WTC11 (cell line): ENCODE measurements around the gene ELP2. TPM values are rescaled to one million over a fixed set of nuclear protein-coding genes. Genes with fewer than 3 reads are reported as not detected.
"Not testable (repeated sequence)": the region's sequence is repeated elsewhere in the genome, so short reads cannot be mapped to it uniquely, and the experiment has no call there.

ENCODE experiments used
- ATAC-seq: fragments of 200-7000 bp; cut with Tn5 transposase; 2 replicates; pipeline ENCODE4 v1.10.0; 2021; ENCODE audit warnings: mild to moderate bottlenecking, moderate library complexity
- CTCF ChIA-PET: fragments of 300-600 bp; sonication (Branson Sonifier 250); formaldehyde crosslinking; loops from one replicate; lab custom pipeline; 2021; ENCODE audit warnings: antibody characterized with exemption; lab: Charles Lee
- POLR2A ChIA-PET: fragments of 350-600 bp; sonication (Branson Sonifier 250); formaldehyde crosslinking; loops from one replicate; lab custom pipeline; 2021; ENCODE audit warnings: antibody characterized with exemption; lab: Charles Lee
- DNase-seq: peaks from one replicate; pipeline ENCODE4 v3.0.0; 2021; ENCODE audit warnings: low spot score
- H3K27ac Mint-ChIP-seq: 2 replicates; pipeline ENCODE4 v1.8.0; 2021; ENCODE audit warnings: mixed read lengths
- H3K27me3 Mint-ChIP-seq: 2 replicates; pipeline ENCODE4 v1.8.0; 2021; ENCODE audit warnings: low read depth, mild to moderate bottlenecking, moderate library complexity, mixed read lengths
- H3K36me3 Mint-ChIP-seq: 2 replicates; pipeline ENCODE4 v1.8.0; 2021; ENCODE audit warnings: mixed read lengths
- H3K4me1 Mint-ChIP-seq: 2 replicates; pipeline ENCODE4 v1.8.0; 2022; ENCODE audit warnings: mixed read lengths
- H3K4me3 Mint-ChIP-seq: 2 replicates; pipeline ENCODE4 v1.8.0; 2021; ENCODE audit warnings: mild to moderate bottlenecking, moderate library complexity, mixed read lengths
- H3K9me3 Mint-ChIP-seq: 2 replicates; pipeline ENCODE4 v1.8.0; 2021; ENCODE audit warnings: mixed read lengths
- MYBL2 ChIP-seq: sonication (generic); formaldehyde crosslinking; IDR thresholded peaks from 2 replicates; pipeline ENCODE4 v1.8.1; 2023; ENCODE audit warnings: mild to moderate bottlenecking, moderate library complexity, missing genetic modification reagents
- NFE2L1 ChIP-seq: sonication (generic); formaldehyde crosslinking; IDR thresholded peaks from 2 replicates; pipeline ENCODE4 v1.8.1; 2023; ENCODE audit warnings: missing genetic modification reagents
- NR3C1 ChIP-seq: sonication (generic); formaldehyde crosslinking; conservative IDR thresholded peaks from 2 replicates; pipeline ENCODE4 v1.8.1; 2023; ENCODE audit warnings: low read depth, mild to moderate bottlenecking, missing genetic modification reagents
- RELA ChIP-seq: sonication (generic); formaldehyde crosslinking; IDR thresholded peaks from 2 replicates; pipeline ENCODE4 v1.8.1; 2022; ENCODE audit warnings: missing genetic modification reagents, mild to moderate bottlenecking, borderline replicate concordance
- SP1 ChIP-seq: sonication (generic); formaldehyde crosslinking; conservative IDR thresholded peaks from 2 replicates; pipeline ENCODE4 v1.8.1; 2022; ENCODE audit warnings: missing genetic modification reagents
- TEAD4 ChIP-seq: sonication (generic); formaldehyde crosslinking; IDR thresholded peaks from 2 replicates; pipeline ENCODE4 v1.8.0; 2022; ENCODE audit warnings: mild to moderate bottlenecking, missing genetic modification reagents
- ZNF219 ChIP-seq: sonication (generic); formaldehyde crosslinking; IDR thresholded peaks from 2 replicates; pipeline ENCODE4 v1.8.0; 2023; ENCODE audit warnings: missing genetic modification reagents, mild to moderate bottlenecking, borderline replicate concordance
- ZNF263 ChIP-seq: sonication (generic); formaldehyde crosslinking; IDR thresholded peaks from 2 replicates; pipeline ENCODE4 v1.8.1; 2022; ENCODE audit warnings: low read depth, mild to moderate bottlenecking, moderate library complexity, missing genetic modification reagents
- ZNF671 ChIP-seq: fragments of 250-450 bp; sonication (Bioruptor Pico); IDR thresholded peaks from 2 replicates; pipeline ENCODE4 v1.8.0; 2021; ENCODE audit warnings: mild to moderate bottlenecking
- total RNA-seq: library from RNA; stranded (reverse); gene quantifications from 3 replicates; pipeline ENCODE4 v1.2.3, GENCODE V29; 2021
- TF ChIP-seq, protein P1 (sequence below): fragments of 200-600 bp; IDR thresholded peaks from 2 replicates; pipeline ENCODE4 v1.8.0; 2022; ENCODE audit warnings: antibody characterized with exemption
- TF ChIP-seq, protein P2 (sequence below): sonication (generic); formaldehyde crosslinking; IDR thresholded peaks from 2 replicates; pipeline ENCODE4 v1.8.1; 2022; ENCODE audit warnings: mild to moderate bottlenecking, missing genetic modification reagents, moderate library complexity, borderline replicate concordance
- TF ChIP-seq, protein P3 (sequence below): fragments of 250-450 bp; sonication (Bioruptor Pico); IDR thresholded peaks from 2 replicates; pipeline ENCODE4 v1.9.0; 2021; ENCODE audit warnings: mild to moderate bottlenecking
- TF ChIP-seq, protein P4 (sequence below): sonication (generic); formaldehyde crosslinking; IDR thresholded peaks from 2 replicates; pipeline ENCODE4 v1.8.0; 2022; ENCODE audit warnings: mild to moderate bottlenecking, missing genetic modification reagents
- TF ChIP-seq, protein P5 (sequence below): sonication (generic); formaldehyde crosslinking; IDR thresholded peaks from 2 replicates; pipeline ENCODE4 v1.8.0; 2022; ENCODE audit warnings: mild to moderate bottlenecking, missing genetic modification reagents
- TF ChIP-seq, protein P6 (sequence below): sonication (generic); formaldehyde crosslinking; IDR thresholded peaks from 2 replicates; pipeline ENCODE4 v1.8.1; 2023; ENCODE audit warnings: mild to moderate bottlenecking, missing genetic modification reagents
- TF ChIP-seq, protein P7 (sequence below): sonication (generic); formaldehyde crosslinking; IDR thresholded peaks from 2 replicates; pipeline ENCODE4 v1.8.0; 2023; ENCODE audit warnings: missing genetic modification reagents
- TF ChIP-seq, protein P8 (sequence below): sonication (generic); formaldehyde crosslinking; IDR thresholded peaks from 2 replicates; pipeline ENCODE4 v1.8.1; 2022; ENCODE audit warnings: missing genetic modification reagents, borderline replicate concordance

Gene ELP2
- total RNA-seq, 1 experiment from 2014 or later, result 141 TPM

DNA sequence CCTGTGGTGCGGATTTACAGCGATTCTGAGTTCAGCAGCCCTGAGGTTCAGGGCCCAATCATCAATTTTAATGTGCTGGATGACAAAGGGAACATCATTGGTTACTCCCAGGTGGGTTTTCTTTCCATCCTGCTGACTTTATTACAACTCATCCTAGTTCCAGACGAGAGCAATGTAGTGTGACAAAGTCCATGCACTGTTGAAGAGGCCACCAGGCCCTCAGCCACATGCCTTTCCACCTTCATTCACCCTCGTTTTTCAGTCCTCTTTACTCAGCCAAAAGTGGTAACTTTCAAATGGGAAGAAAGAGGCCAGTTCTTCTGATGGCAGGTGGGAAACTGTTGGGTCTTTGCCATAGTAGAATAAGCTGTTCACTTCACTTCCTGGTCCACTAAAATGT is 75.5 kb downstream of the ELP2 start (continued):
- TF ChIP-seq, protein P1, sequence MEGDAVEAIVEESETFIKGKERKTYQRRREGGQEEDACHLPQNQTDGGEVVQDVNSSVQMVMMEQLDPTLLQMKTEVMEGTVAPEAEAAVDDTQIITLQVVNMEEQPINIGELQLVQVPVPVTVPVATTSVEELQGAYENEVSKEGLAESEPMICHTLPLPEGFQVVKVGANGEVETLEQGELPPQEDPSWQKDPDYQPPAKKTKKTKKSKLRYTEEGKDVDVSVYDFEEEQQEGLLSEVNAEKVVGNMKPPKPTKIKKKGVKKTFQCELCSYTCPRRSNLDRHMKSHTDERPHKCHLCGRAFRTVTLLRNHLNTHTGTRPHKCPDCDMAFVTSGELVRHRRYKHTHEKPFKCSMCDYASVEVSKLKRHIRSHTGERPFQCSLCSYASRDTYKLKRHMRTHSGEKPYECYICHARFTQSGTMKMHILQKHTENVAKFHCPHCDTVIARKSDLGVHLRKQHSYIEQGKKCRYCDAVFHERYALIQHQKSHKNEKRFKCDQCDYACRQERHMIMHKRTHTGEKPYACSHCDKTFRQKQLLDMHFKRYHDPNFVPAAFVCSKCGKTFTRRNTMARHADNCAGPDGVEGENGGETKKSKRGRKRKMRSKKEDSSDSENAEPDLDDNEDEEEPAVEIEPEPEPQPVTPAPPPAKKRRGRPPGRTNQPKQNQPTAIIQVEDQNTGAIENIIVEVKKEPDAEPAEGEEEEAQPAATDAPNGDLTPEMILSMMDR, result no peak
- no peak for TF ChIP-seq ZNF671 (CRISPR knock-in tag)
- TF ChIP-seq, protein P2, sequence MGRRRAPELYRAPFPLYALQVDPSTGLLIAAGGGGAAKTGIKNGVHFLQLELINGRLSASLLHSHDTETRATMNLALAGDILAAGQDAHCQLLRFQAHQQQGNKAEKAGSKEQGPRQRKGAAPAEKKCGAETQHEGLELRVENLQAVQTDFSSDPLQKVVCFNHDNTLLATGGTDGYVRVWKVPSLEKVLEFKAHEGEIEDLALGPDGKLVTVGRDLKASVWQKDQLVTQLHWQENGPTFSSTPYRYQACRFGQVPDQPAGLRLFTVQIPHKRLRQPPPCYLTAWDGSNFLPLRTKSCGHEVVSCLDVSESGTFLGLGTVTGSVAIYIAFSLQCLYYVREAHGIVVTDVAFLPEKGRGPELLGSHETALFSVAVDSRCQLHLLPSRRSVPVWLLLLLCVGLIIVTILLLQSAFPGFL (CRISPR knock-in tag), result no peak

DNA sequence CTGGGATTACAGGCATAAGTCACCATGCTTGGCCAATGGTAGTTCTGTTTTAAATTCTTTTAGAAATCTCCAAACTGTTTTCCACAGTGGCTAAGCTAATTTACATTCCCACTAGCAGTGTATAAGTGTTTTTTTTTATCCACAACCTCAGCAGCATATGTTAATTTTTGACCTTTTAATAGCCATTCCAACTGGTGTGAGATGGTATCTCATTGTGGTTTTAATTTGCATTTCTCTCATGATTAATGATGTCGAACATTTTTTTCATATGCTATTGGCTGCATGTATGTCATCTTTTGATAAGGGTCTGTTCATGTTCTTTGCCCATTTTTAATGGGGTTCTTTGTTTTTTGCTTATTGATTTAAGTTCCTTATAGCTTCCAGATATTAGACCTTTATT is 77.6 kb downstream of the ELP2 start:
- POLR2A ChIA-PET, result no interaction called here
- no peak overlapping the region for H3K27ac Mint-ChIP-seq
- H3K4me1 Mint-ChIP-seq, result no peaks in the 10 kb centered on the region
- no peak for ATAC-seq
- CTCF ChIA-PET, result no interaction called here
- no peak overlapping the region for H3K4me3 Mint-ChIP-seq
- no peak for DNase-seq
- no peaks in the 10 kb centered on the region; the same call in 1 of the 2 replicates for H3K27me3 Mint-ChIP-seq
- peaks cover 13% of the 10 kb centered on the region for H3K36me3 Mint-ChIP-seq
- peaks cover 13% of the 10 kb centered on the region for H3K9me3 Mint-ChIP-seq
- TF ChIP-seq ZNF219, result no peak
- TF ChIP-seq, protein P3, sequence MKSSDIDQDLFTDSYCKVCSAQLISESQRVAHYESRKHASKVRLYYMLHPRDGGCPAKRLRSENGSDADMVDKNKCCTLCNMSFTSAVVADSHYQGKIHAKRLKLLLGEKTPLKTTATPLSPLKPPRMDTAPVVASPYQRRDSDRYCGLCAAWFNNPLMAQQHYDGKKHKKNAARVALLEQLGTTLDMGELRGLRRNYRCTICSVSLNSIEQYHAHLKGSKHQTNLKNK, result no peak
- TF ChIP-seq, protein P4, sequence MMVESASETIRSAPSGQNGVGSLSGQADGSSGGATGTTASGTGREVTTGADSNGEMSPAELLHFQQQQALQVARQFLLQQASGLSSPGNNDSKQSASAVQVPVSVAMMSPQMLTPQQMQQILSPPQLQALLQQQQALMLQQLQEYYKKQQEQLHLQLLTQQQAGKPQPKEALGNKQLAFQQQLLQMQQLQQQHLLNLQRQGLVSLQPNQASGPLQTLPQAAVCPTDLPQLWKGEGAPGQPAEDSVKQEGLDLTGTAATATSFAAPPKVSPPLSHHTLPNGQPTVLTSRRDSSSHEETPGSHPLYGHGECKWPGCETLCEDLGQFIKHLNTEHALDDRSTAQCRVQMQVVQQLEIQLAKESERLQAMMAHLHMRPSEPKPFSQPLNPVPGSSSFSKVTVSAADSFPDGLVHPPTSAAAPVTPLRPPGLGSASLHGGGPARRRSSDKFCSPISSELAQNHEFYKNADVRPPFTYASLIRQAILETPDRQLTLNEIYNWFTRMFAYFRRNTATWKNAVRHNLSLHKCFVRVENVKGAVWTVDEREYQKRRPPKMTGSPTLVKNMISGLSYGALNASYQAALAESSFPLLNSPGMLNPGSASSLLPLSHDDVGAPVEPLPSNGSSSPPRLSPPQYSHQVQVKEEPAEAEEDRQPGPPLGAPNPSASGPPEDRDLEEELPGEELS (CRISPR knock-in tag), result no peak
- TF ChIP-seq, protein P5, sequence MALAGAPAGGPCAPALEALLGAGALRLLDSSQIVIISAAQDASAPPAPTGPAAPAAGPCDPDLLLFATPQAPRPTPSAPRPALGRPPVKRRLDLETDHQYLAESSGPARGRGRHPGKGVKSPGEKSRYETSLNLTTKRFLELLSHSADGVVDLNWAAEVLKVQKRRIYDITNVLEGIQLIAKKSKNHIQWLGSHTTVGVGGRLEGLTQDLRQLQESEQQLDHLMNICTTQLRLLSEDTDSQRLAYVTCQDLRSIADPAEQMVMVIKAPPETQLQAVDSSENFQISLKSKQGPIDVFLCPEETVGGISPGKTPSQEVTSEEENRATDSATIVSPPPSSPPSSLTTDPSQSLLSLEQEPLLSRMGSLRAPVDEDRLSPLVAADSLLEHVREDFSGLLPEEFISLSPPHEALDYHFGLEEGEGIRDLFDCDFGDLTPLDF (CRISPR knock-in tag), result no peak
- TF ChIP-seq RELA (CRISPR knock-in tag), result no peak

DNA sequence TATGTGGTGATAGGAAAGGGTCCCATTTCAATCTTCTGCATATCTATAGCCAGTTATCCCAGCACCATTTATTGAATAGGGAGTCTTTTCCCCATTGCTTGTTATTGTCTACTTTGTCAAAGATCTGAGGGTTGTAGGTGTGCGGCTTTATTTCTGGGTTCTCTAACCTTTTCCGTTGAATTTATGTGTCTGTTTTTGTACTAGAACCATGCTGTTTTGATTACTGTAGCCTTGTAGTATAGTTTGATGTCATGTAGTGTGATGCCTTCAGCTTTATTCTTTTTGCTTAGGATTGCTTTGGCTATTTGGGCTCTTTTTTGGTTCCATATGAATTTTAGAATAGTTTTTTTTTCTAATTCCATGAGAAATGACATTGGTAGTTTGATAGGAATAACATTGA is 78.3 kb downstream of the ELP2 start:
- CTCF ChIA-PET, DNase-seq, H3K4me3 Mint-ChIP-seq, ATAC-seq, H3K4me1 Mint-ChIP-seq, H3K27me3 Mint-ChIP-seq, POLR2A ChIA-PET, H3K27ac Mint-ChIP-seq: not testable (repeated sequence)
- H3K9me3 Mint-ChIP-seq, result peaks cover 13% of the 10 kb centered on the region
- H3K36me3 Mint-ChIP-seq, result peaks cover 13% of the 10 kb centered on the region

DNA sequence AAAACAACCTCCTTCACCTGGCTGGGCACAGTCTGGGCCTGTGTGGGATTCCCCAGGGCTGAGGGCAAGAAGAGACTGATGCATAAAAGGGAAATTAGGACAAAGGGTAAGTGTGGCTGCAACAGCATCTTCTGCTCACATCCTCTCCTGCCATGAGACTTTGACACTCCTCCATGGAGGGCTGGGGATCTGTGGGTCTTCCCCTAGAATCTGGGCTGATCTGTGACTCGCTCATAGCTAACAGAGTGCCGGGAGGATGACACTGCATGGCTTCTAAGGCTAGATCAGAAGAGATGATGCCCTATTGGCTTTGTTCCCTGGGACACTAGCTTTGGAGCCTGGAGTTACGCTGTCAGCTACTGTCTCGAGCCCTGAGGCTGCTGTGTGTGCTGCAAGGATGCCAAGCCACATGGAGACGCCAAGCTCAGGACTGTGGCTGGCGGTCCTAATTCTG is 81.9 kb downstream of the ELP2 start:
- ChIA-PET POLR2A (interaction anchor here (0.6 kb wide), 1 partner anchor 9 kb away, joined by 3 read pairs; no protein-coding TSS in a partner anchor), CTCF (interaction anchor here (1.1 kb wide), 1 partner anchor 73 kb away, joined by 3 read pairs; no protein-coding TSS in a partner anchor)
- Mint-ChIP-seq H3K27ac (no peak overlapping the region), H3K9me3 (peaks cover 13% of the 10 kb centered on the region), H3K27me3 (no peaks in the 10 kb centered on the region), H3K4me3 (no peak overlapping the region), H3K4me1 (no peaks in the 10 kb centered on the region; the same call in 1 of the 2 replicates), H3K36me3 (peaks cover 9% of the 10 kb centered on the region)
- TF ChIP-seq, protein P6, sequence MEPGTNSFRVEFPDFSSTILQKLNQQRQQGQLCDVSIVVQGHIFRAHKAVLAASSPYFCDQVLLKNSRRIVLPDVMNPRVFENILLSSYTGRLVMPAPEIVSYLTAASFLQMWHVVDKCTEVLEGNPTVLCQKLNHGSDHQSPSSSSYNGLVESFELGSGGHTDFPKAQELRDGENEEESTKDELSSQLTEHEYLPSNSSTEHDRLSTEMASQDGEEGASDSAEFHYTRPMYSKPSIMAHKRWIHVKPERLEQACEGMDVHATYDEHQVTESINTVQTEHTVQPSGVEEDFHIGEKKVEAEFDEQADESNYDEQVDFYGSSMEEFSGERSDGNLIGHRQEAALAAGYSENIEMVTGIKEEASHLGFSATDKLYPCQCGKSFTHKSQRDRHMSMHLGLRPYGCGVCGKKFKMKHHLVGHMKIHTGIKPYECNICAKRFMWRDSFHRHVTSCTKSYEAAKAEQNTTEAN (CRISPR knock-in tag), result no peak
- no peak for TF ChIP-seq TEAD4 (CRISPR knock-in tag)
- TF ChIP-seq NR3C1 (CRISPR knock-in tag), result no peak
- TF ChIP-seq, protein P7, sequence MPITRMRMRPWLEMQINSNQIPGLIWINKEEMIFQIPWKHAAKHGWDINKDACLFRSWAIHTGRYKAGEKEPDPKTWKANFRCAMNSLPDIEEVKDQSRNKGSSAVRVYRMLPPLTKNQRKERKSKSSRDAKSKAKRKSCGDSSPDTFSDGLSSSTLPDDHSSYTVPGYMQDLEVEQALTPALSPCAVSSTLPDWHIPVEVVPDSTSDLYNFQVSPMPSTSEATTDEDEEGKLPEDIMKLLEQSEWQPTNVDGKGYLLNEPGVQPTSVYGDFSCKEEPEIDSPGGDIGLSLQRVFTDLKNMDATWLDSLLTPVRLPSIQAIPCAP (CRISPR knock-in tag), result no peak
- TF ChIP-seq MYBL2 (CRISPR knock-in tag), result no peak
- no peak for TF ChIP-seq ZNF263 (CRISPR knock-in tag)
- TF ChIP-seq NFE2L1, result no peak
- TF ChIP-seq SP1 (CRISPR knock-in tag), result no peak
- TF ChIP-seq, protein P8, sequence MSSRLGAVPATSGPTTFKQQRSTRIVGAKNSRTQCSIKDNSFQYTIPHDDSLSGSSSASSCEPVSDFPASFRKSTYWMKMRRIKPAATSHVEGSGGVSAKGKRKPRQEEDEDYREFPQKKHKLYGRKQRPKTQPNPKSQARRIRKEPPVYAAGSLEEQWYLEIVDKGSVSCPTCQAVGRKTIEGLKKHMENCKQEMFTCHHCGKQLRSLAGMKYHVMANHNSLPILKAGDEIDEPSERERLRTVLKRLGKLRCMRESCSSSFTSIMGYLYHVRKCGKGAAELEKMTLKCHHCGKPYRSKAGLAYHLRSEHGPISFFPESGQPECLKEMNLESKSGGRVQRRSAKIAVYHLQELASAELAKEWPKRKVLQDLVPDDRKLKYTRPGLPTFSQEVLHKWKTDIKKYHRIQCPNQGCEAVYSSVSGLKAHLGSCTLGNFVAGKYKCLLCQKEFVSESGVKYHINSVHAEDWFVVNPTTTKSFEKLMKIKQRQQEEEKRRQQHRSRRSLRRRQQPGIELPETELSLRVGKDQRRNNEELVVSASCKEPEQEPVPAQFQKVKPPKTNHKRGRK (CRISPR knock-in tag), result no peak
- DNase-seq (no peak), ATAC-seq (no peak)
